OCI-LY1 (cell line): ENCODE measurements around the gene DOCK1.

Experiments used
- H2AFZ ChIP-seq: fragments of 200-600 bp; sonication (generic), shearing (Covaris generic); 2 replicates; pipeline ENCODE4 v1.6.0; 2014; ENCODE audit warnings: antibody characterized with exemption, mild to moderate bottlenecking, low read length
- H3F3A ChIP-seq: fragments of 200-600 bp; sonication (generic), shearing (Covaris generic); 2 replicates; pipeline ENCODE4 v1.6.0; 2014; ENCODE audit warnings: mild to moderate bottlenecking, antibody characterized with exemption, low read length, moderate library complexity; ENCODE audit not compliant: insufficient read depth
- H3K27ac ChIP-seq: fragments of 200-600 bp; sonication (generic); 2 replicates; pipeline ENCODE4 v1.5.1; 2014; ENCODE audit warnings: low read length, mixed run types, mild to moderate bottlenecking, low read depth; ENCODE audit not compliant: poor library complexity, severe bottlenecking
- H3K27me3 ChIP-seq: fragments of 200-600 bp; sonication (generic); 2 replicates; pipeline ENCODE4 v1.6.0; 2014; ENCODE audit warnings: antibody characterized with exemption, mild to moderate bottlenecking, low read length, moderate library complexity; ENCODE audit not compliant: insufficient read depth
- H3K36me3 ChIP-seq: fragments of 200-600 bp; sonication (generic); 2 replicates; pipeline ENCODE4 v1.6.1; 2014; ENCODE audit warnings: mild to moderate bottlenecking, antibody characterized with exemption, low read length, moderate library complexity, mixed read lengths; ENCODE audit not compliant: insufficient read depth
- H3K4me1 ChIP-seq: fragments of 200-600 bp; sonication (generic); 2 replicates; pipeline ENCODE4 v1.5.1; 2014; ENCODE audit warnings: mild to moderate bottlenecking, low read length, moderate library complexity; ENCODE audit not compliant: insufficient read depth, severe bottlenecking
- H3K4me2 ChIP-seq: fragments of 200-600 bp; sonication (generic), shearing (Covaris generic); 2 replicates; pipeline ENCODE4 v1.6.1; 2014; ENCODE audit warnings: low read length
- H3K4me3 ChIP-seq: fragments of 200-600 bp; sonication (generic); 2 replicates; pipeline ENCODE4 v1.5.1; 2014; ENCODE audit warnings: low read length, low read depth, mild to moderate bottlenecking, mixed read lengths; ENCODE audit not compliant: poor library complexity, severe bottlenecking
- H3K79me2 ChIP-seq: fragments of 200-600 bp; shearing (Covaris generic); 2 replicates; pipeline ENCODE4 v1.6.1; 2016; ENCODE audit warnings: mixed run types, low read length, mixed read lengths; ENCODE audit not compliant: insufficient read depth
- H3K9ac ChIP-seq: fragments of 200-600 bp; sonication (generic), shearing (Covaris generic); 2 replicates; pipeline ENCODE4 v1.6.1; 2014; ENCODE audit warnings: mild to moderate bottlenecking, low read length, mixed read lengths
- H3K9me2 ChIP-seq: fragments of 200-600 bp; sonication (generic), shearing (Covaris generic); 2 replicates; pipeline ENCODE4 v1.6.1; 2014; ENCODE audit warnings: low read depth, mild to moderate bottlenecking, low read length, mixed read lengths
- H3K9me3 ChIP-seq: fragments of 200-600 bp; shearing (Covaris generic); 2 replicates; pipeline ENCODE4 v1.6.1; 2014; ENCODE audit warnings: low read length, mixed read lengths
- H4K20me1 ChIP-seq: fragments of 200-600 bp; sonication (generic), shearing (Covaris generic); 2 replicates; pipeline ENCODE4 v1.6.0; 2016; ENCODE audit warnings: mild to moderate bottlenecking, low read length; ENCODE audit not compliant: insufficient read depth
- CTCF ChIP-seq: fragments of 200-600 bp; sonication (generic), shearing (Covaris generic); IDR thresholded peaks from 2 replicates; pipeline ENCODE4 v1.5.1; 2017; ENCODE audit warnings: mild to moderate bottlenecking, antibody characterized with exemption, low read length, moderate library complexity, mixed read lengths
- EZH2 ChIP-seq: fragments of 200-600 bp; sonication (generic), shearing (Covaris generic); IDR thresholded peaks from 2 replicates; pipeline ENCODE4 v1.8.0; 2017; ENCODE audit warnings: borderline replicate concordance, mixed run types, mild to moderate bottlenecking, antibody characterized with exemption, low read length, moderate library complexity, mixed read lengths

Gene DOCK1

GRCh38 chr10:127442220-127442525, 536.9 kb downstream of the DOCK1 start:
- no peak for TF ChIP-seq EZH2
- no peak for TF ChIP-seq CTCF
- Histone ChIP-seq H3K27me3 (0 out of 2 replicates have a peak, but pooled peaks cover 5% of the 10 kb centered on the region), H3K9me2 (no peaks in the 10 kb centered on the region), H3K4me2 (no peak overlapping the region), H3F3A (no peaks in the 10 kb centered on the region), H3K9me3 (no peaks in the 10 kb centered on the region), H3K4me1 (no peaks in the 10 kb centered on the region), H2AFZ (no peak overlapping the region), H4K20me1 (no peaks in the 10 kb centered on the region), H3K27ac (no peak overlapping the region), H3K9ac (no peak overlapping the region), H3K4me3 (no peak overlapping the region), H3K36me3 (no peaks in the 10 kb centered on the region), H3K79me2 (no peaks in the 10 kb centered on the region)

- Histone ChIP-seq H3K4me3 (no peak overlapping the region), H3K27me3 (0 out of 2 replicates have a peak, but pooled peaks cover 5% of the 10 kb centered on the region), H3K9ac (no peak overlapping the region), H2AFZ (no peak overlapping the region), H3K79me2 (no peaks in the 10 kb centered on the region), H3K9me2 (no peaks in the 10 kb centered on the region), H3K4me2 (no peak overlapping the region), H3K36me3 (no peaks in the 10 kb centered on the region), H3K4me1 (no peaks in the 10 kb centered on the region), H4K20me1 (no peaks in the 10 kb centered on the region), H3F3A (no peaks in the 10 kb centered on the region), H3K27ac (no peak overlapping the region), H3K9me3 (no peaks in the 10 kb centered on the region)
- no peak for TF ChIP-seq EZH2
- no peak for TF ChIP-seq CTCF
These were observed 538.9 kb downstream of the DOCK1 start for GRCh38 chr10:127444155-127444554.

GRCh38 chr10:127447197-127447596, 542.0 kb downstream of the DOCK1 start:
- no peaks in the 10 kb centered on the region for H3K4me1 ChIP-seq
- no peak overlapping the region for H3K4me3 ChIP-seq
- no peaks in the 10 kb centered on the region for H3K36me3 ChIP-seq
- TF ChIP-seq CTCF: no peak
- TF ChIP-seq EZH2: no peak
- H3K9ac ChIP-seq: no peak overlapping the region
- H3K9me2 ChIP-seq: no peaks in the 10 kb centered on the region
- H3K9me3 ChIP-seq: no peaks in the 10 kb centered on the region
- no peak overlapping the region for H3K27ac ChIP-seq
- no peaks in the 10 kb centered on the region for H3K79me2 ChIP-seq
- H3K4me2 ChIP-seq: no peak overlapping the region
- no peaks in the 10 kb centered on the region for H3K27me3 ChIP-seq
- no peaks in the 10 kb centered on the region for H4K20me1 ChIP-seq
- no peak overlapping the region for H2AFZ ChIP-seq
- H3F3A ChIP-seq: no peaks in the 10 kb centered on the region
